Measurements from ENCODE around the gene EDARADD. TPM values are rescaled to one million over a fixed set of nuclear protein-coding genes. Genes with fewer than 3 reads are reported as not detected.
A peak's percentile ranks its signal among the peaks of the same experiment; 100 is the strongest.
"Not testable (repeated sequence)": the region's sequence is repeated elsewhere in the genome, so short reads cannot be mapped to it uniquely, and the experiment has no call there.

The EDARADD gene
- total RNA-seq = 10 to 100 TPM in 2 of 3 donors, under 1 TPM in 1; 0.32 to 27.1 (median 20.3) TPM

DNA sequence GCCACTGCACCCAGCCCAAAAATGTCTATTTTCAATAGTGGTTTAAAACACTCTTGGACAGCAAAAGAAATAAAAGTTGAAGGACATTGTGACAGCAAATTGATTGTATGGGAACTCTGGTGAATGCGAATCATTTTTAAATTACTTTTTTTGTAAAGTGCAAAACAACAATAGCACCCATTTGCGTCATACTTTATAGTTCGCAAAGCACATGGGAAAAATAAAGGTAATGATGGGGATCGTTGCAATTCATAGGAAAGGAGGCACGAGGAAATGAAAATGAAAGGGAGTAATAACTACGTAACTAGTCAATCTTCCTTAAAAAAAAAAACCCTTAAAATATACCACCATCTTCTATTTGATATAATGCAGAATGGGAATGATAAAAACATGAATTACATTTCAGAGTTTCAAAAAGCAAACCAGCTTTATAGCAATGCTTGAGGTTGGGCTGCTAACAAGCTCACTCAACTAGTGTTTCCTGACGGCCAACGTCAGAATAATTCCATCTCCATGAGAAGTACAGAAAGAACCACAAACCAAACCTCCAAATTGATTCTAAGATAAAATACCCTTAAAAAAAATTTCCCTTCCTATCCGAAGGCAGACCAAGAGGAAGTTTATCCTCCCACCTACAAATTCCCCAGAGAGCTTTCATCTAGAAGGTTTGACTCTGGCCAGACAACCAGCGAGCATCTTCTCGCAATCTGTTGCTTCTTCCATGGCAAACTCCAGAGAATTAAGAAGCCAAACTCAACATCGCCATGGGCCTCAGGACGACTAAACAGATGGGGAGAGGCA, at the start of gene EDARADD:
EDARADD (plus strand) TSS at position 606 of the 801 bp plus-strand sequence; CDS start at position 765, 159 bp downstream.
- no peak for TF ChIP-seq POLR2A (IDR thresholded peaks at IDR 0.05)
- TF ChIP-seq, protein P1, sequence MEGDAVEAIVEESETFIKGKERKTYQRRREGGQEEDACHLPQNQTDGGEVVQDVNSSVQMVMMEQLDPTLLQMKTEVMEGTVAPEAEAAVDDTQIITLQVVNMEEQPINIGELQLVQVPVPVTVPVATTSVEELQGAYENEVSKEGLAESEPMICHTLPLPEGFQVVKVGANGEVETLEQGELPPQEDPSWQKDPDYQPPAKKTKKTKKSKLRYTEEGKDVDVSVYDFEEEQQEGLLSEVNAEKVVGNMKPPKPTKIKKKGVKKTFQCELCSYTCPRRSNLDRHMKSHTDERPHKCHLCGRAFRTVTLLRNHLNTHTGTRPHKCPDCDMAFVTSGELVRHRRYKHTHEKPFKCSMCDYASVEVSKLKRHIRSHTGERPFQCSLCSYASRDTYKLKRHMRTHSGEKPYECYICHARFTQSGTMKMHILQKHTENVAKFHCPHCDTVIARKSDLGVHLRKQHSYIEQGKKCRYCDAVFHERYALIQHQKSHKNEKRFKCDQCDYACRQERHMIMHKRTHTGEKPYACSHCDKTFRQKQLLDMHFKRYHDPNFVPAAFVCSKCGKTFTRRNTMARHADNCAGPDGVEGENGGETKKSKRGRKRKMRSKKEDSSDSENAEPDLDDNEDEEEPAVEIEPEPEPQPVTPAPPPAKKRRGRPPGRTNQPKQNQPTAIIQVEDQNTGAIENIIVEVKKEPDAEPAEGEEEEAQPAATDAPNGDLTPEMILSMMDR (IDR thresholded peaks at IDR 0.05) = no peak
- no peak for TF ChIP-seq POLR2AphosphoS5 (IDR thresholded peaks at IDR 0.05)
- no peaks in the 10 kb centered on the region for H3K9me3 ChIP-seq
- H3K4me3 ChIP-seq = peak within 1 kb of the TSS; percentile 54 to 95 (median 81)
- intact Hi-C loops (cut with DNase I; ENCODE audit: low total_unique reads) = no loop called here
- H3K36me3 ChIP-seq = no peaks in the 10 kb centered on the region
- H3K27me3 ChIP-seq = peaks cover 0 to 7% of the 10 kb centered on the region in 2 donors
- H3K4me1 ChIP-seq = no peaks in the 10 kb centered on the region
- H3K27ac ChIP-seq = peak within 1 kb of the TSS; percentile 75 to 88
- no peak for DNase-seq (ENCODE audit: low spot score in 2 of 2)

DNA sequence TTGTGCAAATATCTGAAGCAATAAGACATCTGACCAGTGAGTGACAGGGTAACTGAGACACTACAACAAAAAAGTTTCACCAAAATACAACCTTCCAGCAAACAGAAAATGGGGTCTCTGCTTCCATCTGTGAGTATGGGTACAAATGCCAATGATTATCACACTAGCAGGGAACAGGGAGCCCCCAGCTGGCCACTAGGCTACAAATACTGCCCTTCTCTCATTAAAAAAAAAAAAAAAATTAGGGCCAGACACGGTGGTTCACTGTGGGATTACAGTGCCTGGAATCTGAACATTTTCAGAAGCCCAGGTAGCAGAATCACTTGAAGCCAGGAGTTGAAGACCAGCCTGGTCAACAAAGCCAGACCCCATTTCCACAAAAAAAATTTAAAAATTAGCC, 48.4 kb upstream of the EDARADD start:
- intact Hi-C loops (cut with DNase I; ENCODE audit: low total_unique reads) = no loop called here
- TF ChIP-seq, protein P1 (IDR thresholded peaks at IDR 0.05) = no peak
- TF ChIP-seq POLR2AphosphoS5 (IDR thresholded peaks at IDR 0.05) (no peak), POLR2A (IDR thresholded peaks at IDR 0.05) (no peak)
- Histone ChIP-seq H3K9me3 (no peaks in the 10 kb centered on the region), H3K4me3 (no peak overlapping the region), H3K27ac (no peak overlapping the region), H3K36me3 (no peaks in the 10 kb centered on the region), H3K4me1 (no peaks in the 10 kb centered on the region), H3K27me3 (no peaks in the 10 kb centered on the region)
- no peak for DNase-seq (ENCODE audit: low spot score in 2 of 2)

DNA sequence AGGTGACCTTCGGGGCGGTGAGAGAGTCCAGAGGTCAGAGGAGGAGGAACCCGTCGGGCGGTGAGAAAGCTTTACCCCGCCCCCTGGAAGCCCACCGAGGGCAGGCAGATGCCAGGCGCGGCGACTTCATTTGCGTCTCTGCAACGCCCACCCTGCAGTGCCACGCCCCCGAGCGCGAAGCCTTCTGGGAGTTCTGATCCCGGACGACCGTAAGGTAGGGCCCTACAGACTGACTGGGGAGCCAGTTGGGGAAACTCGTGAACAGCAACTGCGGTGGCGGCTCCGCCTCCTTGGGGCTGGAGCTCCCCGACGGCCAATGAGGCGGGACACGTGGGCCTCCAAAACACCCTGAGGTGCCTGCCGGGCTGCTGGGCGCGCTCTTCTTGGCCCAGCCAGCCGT, 46.0 kb upstream of the EDARADD start:
- no peaks in the 10 kb centered on the region for H3K36me3 ChIP-seq
- intact Hi-C loops (cut with DNase I; ENCODE audit: low total_unique reads) = no loop called here
- H3K4me3 ChIP-seq = no peak overlapping the region
- no peak for TF ChIP-seq POLR2AphosphoS5 (IDR thresholded peaks at IDR 0.05)
- TF ChIP-seq, protein P1 (IDR thresholded peaks at IDR 0.05) = no peak
- TF ChIP-seq POLR2A (IDR thresholded peaks at IDR 0.05) = no peak
- H3K4me1 ChIP-seq = no peaks in the 10 kb centered on the region
- no peak for DNase-seq (ENCODE audit: low spot score in 2 of 2)
- H3K9me3 ChIP-seq = no peaks in the 10 kb centered on the region
- H3K27me3 ChIP-seq = no peaks in the 10 kb centered on the region
- no peak overlapping the region for H3K27ac ChIP-seq

DNA sequence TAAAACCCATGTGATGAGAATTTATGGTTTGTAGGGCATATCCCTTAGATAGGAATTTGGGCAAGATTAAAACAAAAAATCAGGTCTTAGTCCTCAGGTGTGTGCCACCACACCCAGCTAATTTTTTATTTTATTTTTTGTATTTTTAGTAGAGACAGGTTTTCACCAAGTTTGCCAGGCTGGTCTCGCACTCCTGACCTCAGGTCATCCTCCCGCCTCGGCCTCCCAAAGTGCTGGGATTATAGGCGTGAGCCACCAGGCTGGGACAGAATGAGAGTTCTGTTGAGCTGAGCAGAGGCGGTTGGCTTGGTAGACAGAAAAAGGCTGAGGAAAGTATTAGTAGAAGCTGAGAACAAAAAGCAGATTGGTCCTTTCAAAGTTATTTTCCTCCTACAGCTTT, 43.8 kb upstream of the EDARADD start:
- Histone ChIP-seq H3K4me3 (no peak overlapping the region), H3K27me3 (no peaks in the 10 kb centered on the region), H3K9me3 (no peaks in the 10 kb centered on the region), H3K27ac (no peak overlapping the region), H3K4me1 (no peaks in the 10 kb centered on the region), H3K36me3 (no peaks in the 10 kb centered on the region)
- TF ChIP-seq, protein P1 (IDR thresholded peaks at IDR 0.05) = no peak
- no peak for TF ChIP-seq POLR2AphosphoS5 (IDR thresholded peaks at IDR 0.05)
- no peak for TF ChIP-seq POLR2A (IDR thresholded peaks at IDR 0.05)
- DNase-seq (ENCODE audit: low spot score in 2 of 2) = no peak
- intact Hi-C loops (cut with DNase I; ENCODE audit: low total_unique reads) = no loop called here

DNA sequence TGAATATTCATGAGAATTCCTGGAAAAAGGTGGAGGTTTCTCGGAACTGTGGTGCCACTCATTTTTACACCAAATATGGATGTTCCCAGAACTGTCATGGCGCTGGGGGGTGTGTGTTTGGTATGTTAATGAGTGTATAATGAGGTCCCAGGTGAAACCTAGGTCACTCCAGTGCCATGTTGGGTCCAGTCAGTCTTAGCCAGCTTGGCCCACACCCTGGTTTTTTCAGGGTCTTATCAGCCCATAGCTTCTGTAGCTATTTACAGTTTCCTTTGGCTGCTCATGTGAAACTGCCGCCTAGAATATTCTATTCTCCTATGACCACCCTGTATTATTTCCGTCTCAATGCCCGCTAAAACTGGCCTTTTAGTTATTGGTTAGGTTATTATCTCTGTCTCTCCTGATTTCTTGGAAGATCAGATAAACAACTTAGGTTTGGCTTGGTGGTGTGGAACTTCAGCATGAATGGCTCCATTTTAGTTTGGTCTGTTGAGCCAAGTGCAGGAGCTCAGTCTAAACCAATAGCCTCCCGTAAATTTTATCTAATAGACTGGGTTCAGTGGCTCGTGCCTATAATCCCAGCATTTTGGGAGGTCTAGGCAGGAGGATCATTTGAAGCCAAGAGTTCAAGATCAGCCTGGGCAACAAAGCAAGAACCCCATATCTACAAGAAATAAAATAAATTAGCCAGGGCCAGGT, 42.1 kb upstream of the EDARADD start:
- no peaks in the 10 kb centered on the region for H3K9me3 ChIP-seq
- H3K4me3 ChIP-seq = no peak overlapping the region
- no peak overlapping the region for H3K27ac ChIP-seq
- intact Hi-C loops (cut with DNase I; ENCODE audit: low total_unique reads) = no loop called here
- DNase-seq (ENCODE audit: low spot score in 2 of 2) = no peak
- TF ChIP-seq POLR2A (IDR thresholded peaks at IDR 0.05) (no peak), POLR2AphosphoS5 (IDR thresholded peaks at IDR 0.05) (no peak)
- TF ChIP-seq, protein P1 (IDR thresholded peaks at IDR 0.05) = no peak
- H3K36me3 ChIP-seq = no peaks in the 10 kb centered on the region
- no peaks in the 10 kb centered on the region for H3K4me1 ChIP-seq
- H3K27me3 ChIP-seq = no peaks in the 10 kb centered on the region

DNA sequence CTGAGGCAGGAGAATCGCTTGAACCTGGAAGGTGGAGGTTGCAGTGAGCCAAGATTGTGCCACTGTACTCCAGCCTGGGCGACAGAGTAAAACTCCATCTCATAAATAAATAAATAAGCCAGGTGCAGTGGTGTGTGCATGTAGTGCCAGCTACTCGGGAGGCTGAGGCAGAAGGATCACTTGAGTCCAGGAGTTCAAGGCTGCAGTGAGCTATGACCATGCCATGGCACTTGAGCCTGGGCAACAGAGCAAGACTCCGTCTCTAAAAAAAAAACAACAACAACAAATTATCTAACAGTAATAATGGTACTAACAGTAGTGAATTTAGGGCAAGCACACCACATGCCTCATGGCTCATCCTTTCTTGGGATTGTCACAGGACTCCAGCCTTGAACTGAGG, 41.3 kb upstream of the EDARADD start:
- H3K27me3 ChIP-seq; H3K4me1 ChIP-seq; H3K4me3 ChIP-seq; H3K36me3 ChIP-seq; H3K9me3 ChIP-seq; intact Hi-C loops (cut with DNase I; ENCODE audit: low total_unique reads); DNase-seq (ENCODE audit: low spot score in 2 of 2); H3K27ac ChIP-seq: not testable (repeated sequence)
